Putamen (tissue), 1 donor: ENCODE measurements around the gene NAXD.
"Not testable (repeated sequence)": the region's sequence is repeated elsewhere in the genome, so short reads cannot be mapped to it uniquely, and the experiment has no call there.

ENCODE experiments used
- DNase-seq: peaks from one replicate; pipeline ENCODE4 v3.0.0-alpha.2; 2016; ENCODE audit warnings: low spot score

The NAXD gene

GRCh38 chr13:110664673-110665072, 49.3 kb downstream of the NAXD start:
- no peak for DNase-seq

GRCh38 chr13:110665491-110666254, 50.3 kb downstream of the NAXD start:
- DNase-seq, result no peak

GRCh38 chr13:110666255-110666533, 50.8 kb downstream of the NAXD start:
- DNase-seq, result no peak

GRCh38 chr13:110669036-110669435, 53.7 kb downstream of the NAXD start:
- no peak for DNase-seq

- not testable (repeated sequence) for DNase-seq
Observed at GRCh38 chr13:110669814-110670213, 54.5 kb downstream of the NAXD start.

GRCh38 chr13:110676595-110677587, 61.5 kb downstream of the NAXD start:
- DNase-seq, result no peak

GRCh38 chr13:110677731-110678545, 62.6 kb downstream of the NAXD start:
- DNase-seq, result no peak

GRCh38 chr13:110680852-110681251, 65.5 kb downstream of the NAXD start:
- no peak for DNase-seq

GRCh38 chr13:110681868-110682550, 66.7 kb downstream of the NAXD start:
- DNase-seq, result no peak

- DNase-seq, result no peak
Observed at GRCh38 chr13:110682746-110683145, 67.4 kb downstream of the NAXD start.

GRCh38 chr13:110683203-110683883, 68.0 kb downstream of the NAXD start:
- DNase-seq, result no peak

GRCh38 chr13:110683921-110684320, 68.6 kb downstream of the NAXD start:
- DNase-seq, result no peak

GRCh38 chr13:110684388-110685056, 69.2 kb downstream of the NAXD start:
- DNase-seq, result no peak

GRCh38 chr13:110685305-110686020, 70.1 kb downstream of the NAXD start:
- DNase-seq, result no peak

GRCh38 chr13:110687736-110688135, 72.4 kb downstream of the NAXD start:
- DNase-seq, result no peak

GRCh38 chr13:110689041-110689440, 73.7 kb downstream of the NAXD start:
- DNase-seq, result no peak
